ENCODE measurements around the gene CPVL.

CPVL gene

GRCh38 chr7:29005829-29006228 is 140.5 kb downstream of the CPVL start:
- H3K36me3 ChIP-seq (replicated peaks; ENCODE audit: low read depth, low read length), result no peaks in the 10 kb centered on the region
- no peak overlapping the region for H2AFZ ChIP-seq (ENCODE audit: low read depth, low read length)
- H3K9ac ChIP-seq (ENCODE audit: low read length), result no peak overlapping the region
- no peaks in the 10 kb centered on the region for H3K4me1 ChIP-seq (ENCODE audit: low read length)
- H4K20me1 ChIP-seq (ENCODE audit: insufficient read depth, low read length), result no peaks in the 10 kb centered on the region
- no peaks in the 10 kb centered on the region for H3K79me2 ChIP-seq (ENCODE audit: low read length)
- H3K4me3 ChIP-seq (ENCODE audit: low read length), result no peak overlapping the region
- no peak overlapping the region for H3K27ac ChIP-seq (ENCODE audit: low read length)
- no peak for TF ChIP-seq CTCF (IDR thresholded peaks at IDR 0.05; ENCODE audit: low read depth, low read length)
- TF ChIP-seq EZH2phosphoT487 (IDR thresholded peaks at IDR 0.05; ENCODE audit: low read depth), result no peak
- no peak overlapping the region for H3K4me2 ChIP-seq (ENCODE audit: low read length)
- H3K9me3 ChIP-seq (ENCODE audit: insufficient read depth, low read length), result no peaks in the 10 kb centered on the region
- 0 out of 2 replicates have a peak, but pooled peaks cover 2% of the 10 kb centered on the region for H3K27me3 ChIP-seq (ENCODE audit: low read depth, low read length)

- no peaks in the 10 kb centered on the region for H3K36me3 ChIP-seq (replicated peaks; ENCODE audit: low read depth, low read length)
- TF ChIP-seq CTCF (IDR thresholded peaks at IDR 0.05; ENCODE audit: low read depth, low read length) (no peak), EZH2phosphoT487 (IDR thresholded peaks at IDR 0.05; ENCODE audit: low read depth) (no peak)
- H3K27ac ChIP-seq (ENCODE audit: low read length), result no peak overlapping the region
- H3K9ac ChIP-seq (ENCODE audit: low read length), result no peak overlapping the region
- no peak overlapping the region for H2AFZ ChIP-seq (ENCODE audit: low read depth, low read length)
- H4K20me1 ChIP-seq (ENCODE audit: insufficient read depth, low read length), result no peaks in the 10 kb centered on the region
- no peaks in the 10 kb centered on the region for H3K9me3 ChIP-seq (ENCODE audit: insufficient read depth, low read length)
- H3K79me2 ChIP-seq (ENCODE audit: low read length), result no peaks in the 10 kb centered on the region
- H3K4me3 ChIP-seq (ENCODE audit: low read length), result no peak overlapping the region
- no peak overlapping the region for H3K4me2 ChIP-seq (ENCODE audit: low read length)
- H3K27me3 ChIP-seq (ENCODE audit: low read depth, low read length), result 0 out of 2 replicates have a peak, but pooled peaks cover 2% of the 10 kb centered on the region
- no peaks in the 10 kb centered on the region for H3K4me1 ChIP-seq (ENCODE audit: low read length)
Measured at GRCh38 chr7:29005406-29005805, 140.9 kb downstream of the CPVL start.

- TF ChIP-seq EZH2phosphoT487 (IDR thresholded peaks at IDR 0.05; ENCODE audit: low read depth) (no peak), CTCF (IDR thresholded peaks at IDR 0.05; ENCODE audit: low read depth, low read length) (no peak)
- Histone ChIP-seq H3K27me3 (ENCODE audit: low read depth, low read length) (0 out of 2 replicates have a peak, but pooled peaks cover 2% of the 10 kb centered on the region), H3K9me3 (ENCODE audit: insufficient read depth, low read length) (no peaks in the 10 kb centered on the region), H2AFZ (ENCODE audit: low read depth, low read length) (no peak overlapping the region), H3K9ac (ENCODE audit: low read length) (no peak overlapping the region), H3K4me2 (ENCODE audit: low read length) (no peak overlapping the region), H3K79me2 (ENCODE audit: low read length) (no peaks in the 10 kb centered on the region), H4K20me1 (ENCODE audit: insufficient read depth, low read length) (no peaks in the 10 kb centered on the region), H3K27ac (ENCODE audit: low read length) (no peak overlapping the region), H3K4me3 (ENCODE audit: low read length) (no peak overlapping the region), H3K4me1 (ENCODE audit: low read length) (no peaks in the 10 kb centered on the region), H3K36me3 (replicated peaks; ENCODE audit: low read depth, low read length) (no peaks in the 10 kb centered on the region)
Measured at GRCh38 chr7:29003703-29004102, 142.6 kb downstream of the CPVL start.

- no peak overlapping the region for H3K27ac ChIP-seq (ENCODE audit: low read length)
- no peaks in the 10 kb centered on the region for H3K36me3 ChIP-seq (replicated peaks; ENCODE audit: low read depth, low read length)
- no peak overlapping the region for H2AFZ ChIP-seq (ENCODE audit: low read depth, low read length)
- no peaks in the 10 kb centered on the region for H3K4me1 ChIP-seq (ENCODE audit: low read length)
- H3K79me2 ChIP-seq (ENCODE audit: low read length), result no peaks in the 10 kb centered on the region
- H3K27me3 ChIP-seq (ENCODE audit: low read depth, low read length), result no peaks in the 10 kb centered on the region
- H3K4me3 ChIP-seq (ENCODE audit: low read length), result no peak overlapping the region
- no peak overlapping the region for H3K9ac ChIP-seq (ENCODE audit: low read length)
- no peak for TF ChIP-seq CTCF (IDR thresholded peaks at IDR 0.05; ENCODE audit: low read depth, low read length)
- no peak for TF ChIP-seq EZH2phosphoT487 (IDR thresholded peaks at IDR 0.05; ENCODE audit: low read depth)
- H4K20me1 ChIP-seq (ENCODE audit: insufficient read depth, low read length), result no peaks in the 10 kb centered on the region
- no peaks in the 10 kb centered on the region for H3K9me3 ChIP-seq (ENCODE audit: insufficient read depth, low read length)
- H3K4me2 ChIP-seq (ENCODE audit: low read length), result no peak overlapping the region
Measured at GRCh38 chr7:29000717-29001076, 145.6 kb downstream of the CPVL start.

Measured in OCI-LY3 (cell line).